Upper lobe of right lung (tissue), 1 donor: ENCODE results near the gene ADCY7. TPM values are rescaled to one million over a fixed set of nuclear protein-coding genes. Genes with fewer than 3 reads are reported as not detected.
"Not testable (repeated sequence)": the region's sequence is repeated elsewhere in the genome, so short reads cannot be mapped to it uniquely, and the experiment has no call there.

Source experiments
- ATAC-seq: fragments of 200-7000 bp; cut with Tn5 transposase; one replicate; pipeline ENCODE4 v1.9.1; 2020; ENCODE audit warnings: mild to moderate bottlenecking, moderate library complexity
- DNase-seq: peaks from one replicate; pipeline ENCODE4 v3.0.0-alpha.2; 2020
- H3K27ac ChIP-seq: fragments of 200-600 bp; one replicate; pipeline ENCODE4 v1.8.0; 2022
- H3K27me3 ChIP-seq: fragments of 200-600 bp; one replicate; pipeline ENCODE4 v1.8.0; 2022; ENCODE audit warnings: mild to moderate bottlenecking
- H3K36me3 ChIP-seq: fragments of 200-600 bp; one replicate; pipeline ENCODE4 v1.8.0; 2022
- H3K4me1 ChIP-seq: fragments of 200-600 bp; one replicate; pipeline ENCODE4 v1.8.0; 2022
- H3K4me3 ChIP-seq: fragments of 200-600 bp; one replicate; pipeline ENCODE4 v1.8.0; 2022; ENCODE audit warnings: mild to moderate bottlenecking
- H3K9me3 ChIP-seq: fragments of 200-600 bp; one replicate; pipeline ENCODE4 v1.8.0; 2022
- CTCF ChIP-seq: fragments of 200-600 bp; IDR thresholded peaks from one replicate; pipeline ENCODE4 v1.8.0; 2022; ENCODE audit warnings: antibody characterized with exemption
- intact Hi-C: fragments of 100-400 bp; cut with DNase I; formaldehyde crosslinking; loops from one replicate; pipeline ENCODE4 v1.11.0; 2022
- total RNA-seq: library from RNA; stranded (reverse); fragmentation: NEBNext Ultra II Directional; extraction: Animal tissue kit (Norgen Biotek cat#: 25700); gene quantifications from one replicate; pipeline ENCODE4 v1.2.1, GENCODE V29; 2021
- donor health status: DM: no; HTN: yes; CAD: no; lungs with severe emphysema.

ADCY7 gene
- total RNA-seq, 1 donor from 2014 or later, result 88.1 TPM

DNA sequence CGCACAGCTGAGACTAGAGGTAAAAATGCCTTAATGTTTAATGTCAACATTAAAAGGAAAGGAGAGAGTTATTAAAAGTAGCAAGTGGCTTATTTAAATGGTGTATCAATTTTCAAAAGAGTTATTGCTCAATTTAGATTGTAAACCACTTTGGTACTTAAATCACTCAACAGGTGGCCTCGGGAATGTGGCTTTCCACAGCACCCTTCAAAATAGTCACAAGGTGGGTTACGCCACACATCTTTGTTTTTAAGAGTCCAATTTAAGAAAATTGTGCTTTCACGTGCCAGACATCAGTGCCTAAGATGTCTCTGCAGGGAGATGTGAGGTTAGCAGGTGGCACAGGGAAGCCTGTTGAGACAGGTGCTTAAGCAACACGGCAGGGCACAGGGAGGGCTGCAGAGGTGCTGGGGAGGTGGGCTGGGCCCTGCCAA, 27.5 kb upstream of the ADCY7 start:
- intact Hi-C loops, result no loop called here

GRCh38 chr16:50243024-50243423, 23.3 kb upstream of the ADCY7 start:
- H3K27me3 ChIP-seq, H3K4me3 ChIP-seq, H3K9me3 ChIP-seq, H3K27ac ChIP-seq, DNase-seq, intact Hi-C loops, H3K36me3 ChIP-seq, ATAC-seq: not testable (repeated sequence)
- H3K4me1 ChIP-seq, result peaks cover 16% of the 10 kb centered on the region

More for the DNA sequence above, 27.5 kb upstream of the ADCY7 start:
- no peaks in the 10 kb centered on the region for H3K27me3 ChIP-seq
- no peaks in the 10 kb centered on the region for H3K4me1 ChIP-seq
- H3K9me3 ChIP-seq, result no peaks in the 10 kb centered on the region
- H3K36me3 ChIP-seq, result no peaks in the 10 kb centered on the region
- no peak for TF ChIP-seq CTCF
- no peak overlapping the region for H3K4me3 ChIP-seq
- DNase-seq (no peak), ATAC-seq (peak; percentile 82)
- peak overlapping the region; percentile 8 for H3K27ac ChIP-seq

DNA sequence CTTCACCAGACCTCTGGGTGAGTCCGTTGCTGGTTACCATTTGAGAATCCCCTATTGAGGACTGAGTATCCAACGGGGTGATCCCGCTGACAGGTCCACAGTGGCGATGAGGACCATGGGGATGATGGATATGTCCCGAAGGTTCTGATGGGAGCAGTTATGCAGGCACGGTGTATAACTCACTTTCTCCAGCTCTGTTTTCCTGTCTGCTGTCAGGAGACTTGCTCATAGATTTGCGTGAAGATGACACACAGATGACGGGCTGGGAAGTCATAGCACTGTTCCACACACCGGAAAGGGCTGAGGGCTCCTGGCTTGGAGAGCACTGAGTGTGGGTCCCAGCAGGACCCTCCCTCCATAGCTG, 22.2 kb upstream of the ADCY7 start:
- Histone ChIP-seq H3K27me3 (no peaks in the 10 kb centered on the region), H3K36me3 (no peaks in the 10 kb centered on the region), H3K4me1 (peaks cover 18% of the 10 kb centered on the region), H3K4me3 (no peak overlapping the region), H3K9me3 (no peaks in the 10 kb centered on the region), H3K27ac (no peak overlapping the region)
- no peak for DNase-seq
- no peak for ATAC-seq
- intact Hi-C loops, result no loop called here
- TF ChIP-seq CTCF, result no peak

GRCh38 chr16:50244504-50245416, 21.6 kb upstream of the ADCY7 start:
- Histone ChIP-seq H3K9me3 (no peaks in the 10 kb centered on the region), H3K27me3 (no peaks in the 10 kb centered on the region), H3K4me1 (peaks cover 22% of the 10 kb centered on the region), H3K27ac (peak overlapping the region; percentile 1), H3K4me3 (peak overlapping the region; percentile 56), H3K36me3 (no peaks in the 10 kb centered on the region)
- intact Hi-C loops, result no loop called here
- ATAC-seq (no peak), DNase-seq (no peak)
- TF ChIP-seq CTCF, result no peak

- TF ChIP-seq CTCF, result peak; percentile 6
- Histone ChIP-seq H3K4me3 (peak overlapping the region; percentile 65), H3K27me3 (no peaks in the 10 kb centered on the region), H3K36me3 (no peaks in the 10 kb centered on the region), H3K9me3 (no peaks in the 10 kb centered on the region), H3K4me1 (peaks cover 22% of the 10 kb centered on the region), H3K27ac (peak overlapping the region; percentile 51)
- peak; percentile 84 for ATAC-seq
- DNase-seq, result peak; percentile 88
- intact Hi-C loops, result no loop called here
Observed at GRCh38 chr16:50245417-50246298, 20.7 kb upstream of the ADCY7 start.
